Common myeloid progenitor, CD34-positive (primary cell): ENCODE results near the gene NXPH4.

ENCODE experiments used
- CTCF ChIA-PET: fragments of 350-600 bp; sonication (Branson Sonifier 250); formaldehyde crosslinking; loops from one replicate; lab custom pipeline; 2021; ENCODE audit warnings: antibody characterized with exemption; lab: Charles Lee
- POLR2A ChIA-PET: fragments of 350-600 bp; sonication (Branson Sonifier 250); formaldehyde crosslinking; loops from one replicate; lab custom pipeline; 2021; ENCODE audit warnings: antibody characterized with exemption; lab: Charles Lee
- DNase-seq, 3 donors: peaks; one replicate each; pipeline versions ENCODE4 v3.0.0 to v3.0.0-alpha.2; 2013
- H3K27ac ChIP-seq, 2 experiments: 1 replicate in 1 of 2; 2 replicates in 1 of 2; pipeline ENCODE4 v1.7.0; 2013; ENCODE audit warnings: inconsistent platforms in 2 of 2, low read length in 2 of 2, mild to moderate bottlenecking in 2 of 2, low read depth in 1 of 2, moderate library complexity in 1 of 2; ENCODE audit not compliant: severe bottlenecking in 2 of 2, insufficient read depth in 1 of 2, poor library complexity in 1 of 2
- H3K27me3 ChIP-seq, 5 experiments: replicated peaks in 2 of 5; 1 replicate in 3 of 5; 2 replicates in 2 of 5; pipeline versions ENCODE4 v1.6.1 to v1.7.0; 2013; ENCODE audit warnings: low read length in 4 of 5, mild to moderate bottlenecking in 2 of 5, moderate library complexity in 2 of 5, inconsistent platforms in 1 of 5; ENCODE audit not compliant: insufficient read depth in 5 of 5, control insufficient read depth in 4 of 5
- H3K36me3 ChIP-seq, 4 experiments: 1 replicate in 2 of 4; 2 replicates in 2 of 4; pipeline versions ENCODE4 v1.6.1 to v1.7.0; 2013; ENCODE audit warnings: low read length in 3 of 4, control low read depth in 1 of 4, mild to moderate bottlenecking in 1 of 4; ENCODE audit not compliant: control insufficient read depth in 4 of 4, insufficient read depth in 4 of 4
- H3K4me1 ChIP-seq, 4 experiments: 1 replicate in 3 of 4; 2 replicates in 1 of 4; pipeline versions ENCODE4 v1.6.1 to v1.7.1; 2013; ENCODE audit warnings: low read length in 3 of 4, mild to moderate bottlenecking in 3 of 4, control low read depth in 1 of 4, inconsistent platforms in 1 of 4, moderate library complexity in 1 of 4; ENCODE audit not compliant: control insufficient read depth in 4 of 4, insufficient read depth in 4 of 4; ENCODE audit errors: control extremely low read depth in 1 of 4
- H3K4me3 ChIP-seq, 7 experiments: 1 replicate in 4 of 7; 2 replicates in 3 of 7; pipeline versions ENCODE4 v1.5.1 to v1.7.0; 2013; ENCODE audit warnings: mild to moderate bottlenecking in 7 of 7, low read length in 6 of 7, moderate library complexity in 6 of 7, inconsistent platforms in 2 of 7, low read depth in 2 of 7, control low read depth in 1 of 7; ENCODE audit not compliant: insufficient read depth in 4 of 7, control insufficient read depth in 1 of 7; ENCODE audit errors: extremely low read depth in 1 of 7
- H3K9me3 ChIP-seq, 5 experiments: 1 replicate in 4 of 5; 2 replicates in 1 of 5; pipeline versions ENCODE4 v1.6.1 to v1.7.1; 2013; ENCODE audit warnings: low read length in 4 of 5, mild to moderate bottlenecking in 2 of 5, inconsistent platforms in 1 of 5, low read depth in 1 of 5, moderate library complexity in 1 of 5; ENCODE audit not compliant: control insufficient read depth in 4 of 5, insufficient read depth in 2 of 5; ENCODE audit errors: control extremely low read depth in 1 of 5
- WGBS: methylation state at CpG from one replicate; pipeline ENCODE4 v1.1.5; 2013; ENCODE audit not compliant: insufficient coverage; 5-methylcytosine and 5-hydroxymethylcytosine counted together

The NXPH4 gene

GRCh38 chr12:57263096-57263495 is 46.5 kb downstream of the NXPH4 start:
- no peak overlapping the region for H3K27ac ChIP-seq
- peaks cover 16 to 61% (median 41%) of the 10 kb centered on the region in 4 experiments for H3K36me3 ChIP-seq
- POLR2A ChIA-PET: no interaction called here
- DNase-seq: peak in 2 of 3 donors; percentile 9 to 17
- no peak overlapping the region for H3K4me3 ChIP-seq
- H3K4me1 ChIP-seq: peaks cover 0 to 9% (median 1%) of the 10 kb centered on the region in 4 experiments
- H3K27me3 ChIP-seq: no peaks in the 10 kb centered on the region
- CTCF ChIA-PET: interaction anchor here (0.6 to 4.4 kb wide), 4 partner anchors 12 to 190 kb away, joined by 3 to 21 read pairs (median 4); partner anchors contain the start of gene STAC3
- 92% methylated on average over 1 of the region's 2 CpGs for WGBS
- H3K9me3 ChIP-seq: no peaks in the 10 kb centered on the region

DNA sequence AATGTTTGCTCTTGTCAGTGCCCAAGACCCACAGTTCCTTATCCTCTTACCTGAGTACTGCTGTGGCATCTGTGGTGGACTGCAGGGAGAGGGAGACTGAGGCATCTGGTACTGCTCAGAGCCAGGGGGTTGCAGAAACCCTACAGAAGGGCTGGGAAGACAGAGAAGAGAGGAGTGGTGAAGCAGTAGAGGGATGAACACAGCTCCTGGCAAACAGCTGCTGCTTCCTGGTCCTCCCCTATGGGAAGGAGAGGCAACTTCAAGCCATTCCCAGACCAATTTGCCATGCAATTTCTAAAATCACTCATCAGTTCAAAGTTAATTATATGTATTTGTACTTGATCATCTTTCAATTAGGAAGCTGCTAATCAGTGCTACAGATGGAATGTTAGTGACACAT is 50.1 kb downstream of the NXPH4 start:
- POLR2A ChIA-PET: no interaction called here
- CTCF ChIA-PET: interaction anchor here (0.6 to 4.4 kb wide), 7 partner anchors 13 to 192 kb away, joined by 3 to 21 read pairs (median 8); partner anchors contain the start of genes INHBE and STAC3
- Histone ChIP-seq H3K27me3 (no peaks in the 10 kb centered on the region), H3K9me3 (no peaks in the 10 kb centered on the region), H3K4me3 (no peak overlapping the region), H3K27ac (no peak overlapping the region), H3K4me1 (peaks cover 0 to 15% (median 6%) of the 10 kb centered on the region in 4 experiments), H3K36me3 (peaks cover 14 to 56% (median 30%) of the 10 kb centered on the region in 4 experiments)
- no peak for DNase-seq

DNA sequence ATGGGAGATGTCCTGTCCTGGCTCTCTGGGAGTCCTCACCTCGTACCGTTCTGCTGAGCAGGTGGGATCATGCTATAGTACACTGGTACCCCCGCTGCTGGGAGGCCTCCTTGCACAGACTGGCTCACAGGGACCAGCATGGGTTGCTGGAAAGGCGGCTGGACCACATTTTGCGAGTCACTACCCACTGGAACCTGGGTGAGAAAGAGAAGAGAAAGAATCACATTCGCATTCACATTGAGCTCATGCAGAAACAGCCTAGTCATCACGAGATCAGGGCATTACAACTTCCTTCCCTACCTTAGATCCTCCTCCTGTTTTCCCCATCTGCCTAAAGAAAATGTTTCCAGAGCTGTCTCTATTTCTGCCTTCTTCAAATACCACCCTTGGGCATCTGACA is 51.7 kb downstream of the NXPH4 start:
- POLR2A ChIA-PET: no interaction called here
- peak overlapping the region in 1 of 7 experiments; percentile 3 for H3K4me3 ChIP-seq
- peaks cover 0 to 15% (median 6%) of the 10 kb centered on the region in 4 experiments for H3K4me1 ChIP-seq
- DNase-seq: peak in 2 of 3 donors; percentile 43 to 50
- H3K27ac ChIP-seq: peak overlapping the region in 1 of 2 experiments; percentile 54
- CTCF ChIA-PET: interaction anchor here (0.9 to 2.4 kb wide), 4 partner anchors 28 to 191 kb away, joined by 3 to 9 read pairs (median 6); partner anchors contain the start of genes GLI1 and INHBE
- peaks cover 16 to 60% (median 33%) of the 10 kb centered on the region in 4 experiments for H3K36me3 ChIP-seq
- 50% methylated on average over 6 of the region's 7 CpGs for WGBS
- no peaks in the 10 kb centered on the region for H3K9me3 ChIP-seq
- H3K27me3 ChIP-seq: no peaks in the 10 kb centered on the region

DNA sequence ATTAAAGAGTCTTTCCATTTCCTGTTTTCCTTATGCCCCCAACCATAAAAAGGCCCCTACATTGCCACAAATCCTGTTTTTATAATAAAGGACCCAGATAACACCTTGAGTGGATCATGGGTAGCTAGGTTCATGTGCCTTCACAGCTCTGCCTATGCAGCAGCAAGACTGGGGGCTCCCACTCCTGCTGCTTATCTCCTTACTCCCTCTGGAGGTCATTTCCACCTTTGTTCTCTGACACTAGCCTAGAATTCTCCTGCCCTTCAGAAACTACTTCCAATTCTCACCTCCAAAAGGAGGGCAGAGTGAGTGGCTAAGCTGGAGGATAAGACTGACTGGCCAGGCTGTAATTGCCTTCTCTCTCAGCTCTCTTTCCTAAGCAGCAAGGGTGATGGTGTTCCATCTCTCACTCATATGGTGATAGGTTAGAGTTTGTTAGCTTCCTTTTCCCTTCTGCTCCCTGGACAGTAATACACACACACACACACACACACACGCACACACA is 54.4 kb downstream of the NXPH4 start:
- POLR2A ChIA-PET: no interaction called here
- DNase-seq: peak in 2 of 3 donors; percentile 13 to 25
- Histone ChIP-seq H3K27ac (no peak overlapping the region), H3K27me3 (no peaks in the 10 kb centered on the region), H3K4me3 (no peak overlapping the region), H3K36me3 (peaks cover 19 to 57% (median 39%) of the 10 kb centered on the region in 4 experiments), H3K9me3 (no peaks in the 10 kb centered on the region), H3K4me1 (peaks cover 0 to 12% (median 6%) of the 10 kb centered on the region in 4 experiments)
- no CpG with 5 or more reads among the region's 1 CpG for WGBS
- CTCF ChIA-PET: interaction anchor here (0.6 to 2.6 kb wide), 14 partner anchors 9 to 187 kb away, joined by 3 to 13 read pairs (median 4); no protein-coding TSS in a partner anchor

DNA sequence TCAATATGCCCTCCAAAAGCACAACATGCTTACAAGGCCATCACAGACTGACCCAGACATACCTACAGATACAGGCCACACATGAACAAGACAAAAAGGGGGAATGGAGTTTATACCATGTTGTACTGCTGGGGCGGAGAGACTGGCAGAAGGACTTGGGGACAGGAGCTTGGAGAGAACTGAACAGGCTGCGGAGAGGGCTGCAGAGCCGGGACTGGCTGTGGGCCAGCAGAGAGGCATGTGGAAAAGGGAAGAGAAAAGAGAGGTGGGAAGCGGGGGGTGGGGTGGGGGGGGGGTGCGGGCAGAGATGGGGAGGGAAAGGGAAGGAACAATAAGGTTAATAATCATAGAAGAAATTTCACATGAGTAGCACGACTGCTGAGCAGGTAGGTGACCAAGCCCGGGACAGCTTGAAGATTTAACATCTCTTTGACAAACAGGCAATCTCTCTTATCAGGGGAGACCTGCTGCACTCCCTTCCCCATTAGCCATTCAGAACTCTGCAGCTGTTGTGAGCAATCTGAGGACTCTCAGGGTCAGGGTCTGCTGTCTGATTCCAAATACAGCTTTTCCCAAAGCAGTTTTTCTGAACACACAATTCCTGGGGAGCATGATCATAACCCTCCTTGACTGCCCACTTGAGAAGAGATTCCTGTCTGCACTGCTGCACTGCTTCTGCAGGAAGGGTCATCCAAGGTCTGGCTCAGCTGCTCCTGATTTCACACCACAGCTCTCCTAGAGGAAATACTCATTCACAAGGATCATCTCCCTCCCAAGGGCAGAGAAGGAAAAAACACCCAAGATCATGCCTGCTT is 56.0 kb downstream of the NXPH4 start:
- POLR2A ChIA-PET: interaction anchor here (0.6 kb wide), 1 partner anchor 61 kb away, joined by 3 read pairs; no protein-coding TSS in a partner anchor

GRCh38 chr12:57273516-57273915 is 56.9 kb downstream of the NXPH4 start:
- H3K27ac ChIP-seq: no peak overlapping the region
- ChIA-PET CTCF (interaction anchor here (1.0 to 3.1 kb wide), 5 partner anchors 8 to 179 kb away, joined by 3 to 17 read pairs (median 5); no protein-coding TSS in a partner anchor), POLR2A (no interaction called here)
- no peaks in the 10 kb centered on the region for H3K9me3 ChIP-seq
- peaks cover 18 to 55% (median 33%) of the 10 kb centered on the region in 4 experiments for H3K36me3 ChIP-seq
- no peaks in the 10 kb centered on the region for H3K27me3 ChIP-seq
- H3K4me3 ChIP-seq: no peak overlapping the region
- no peak for DNase-seq
- H3K4me1 ChIP-seq: peaks cover 0 to 2% (median under 1%) of the 10 kb centered on the region in 4 experiments

More for the DNA sequence above, 56.0 kb downstream of the NXPH4 start:
- H3K27me3 ChIP-seq: no peaks in the 10 kb centered on the region
- H3K4me3 ChIP-seq: no peak overlapping the region
- H3K4me1 ChIP-seq: peaks cover 0 to 12% (median 6%) of the 10 kb centered on the region in 4 experiments
- WGBS: 94% methylated on average over 3 of the region's 7 CpGs
- H3K27ac ChIP-seq: no peak overlapping the region
- CTCF ChIA-PET: interaction anchor here (0.9 to 3.1 kb wide), 4 partner anchors 13 to 189 kb away, joined by 3 to 17 read pairs (median 7); no protein-coding TSS in a partner anchor
- DNase-seq: no peak
- peaks cover 15 to 50% (median 31%) of the 10 kb centered on the region in 4 experiments for H3K36me3 ChIP-seq
- no peaks in the 10 kb centered on the region for H3K9me3 ChIP-seq
